Chondrocyte (in vitro differentiated cells): ENCODE data around the gene RAP1A. TPM values are rescaled to one million over a fixed set of nuclear protein-coding genes. Genes with fewer than 3 reads are reported as not detected.

Source experiments
- DNase-seq: peaks from one replicate; pipeline ENCODE4 v3.0.0; 2021; ENCODE audit warnings: mixed read lengths, low spot score
- H3K27ac Mint-ChIP-seq: one replicate; pipeline ENCODE4 v1.8.0; 2021; ENCODE audit warnings: mild to moderate bottlenecking, moderate library complexity, mixed read lengths; ENCODE audit not compliant: unreplicated experiment
- H3K27me3 Mint-ChIP-seq: 2 replicates; pipeline ENCODE4 v1.8.0; 2021; ENCODE audit warnings: low read depth, mixed read lengths
- H3K36me3 Mint-ChIP-seq: 2 replicates; pipeline ENCODE4 v1.8.0; 2021; ENCODE audit warnings: low read depth, mixed read lengths
- H3K4me1 Mint-ChIP-seq: 2 replicates; pipeline ENCODE4 v1.8.0; 2021; ENCODE audit warnings: low read depth, mild to moderate bottlenecking, mixed read lengths
- H3K4me3 Mint-ChIP-seq: one replicate; pipeline ENCODE4 v1.8.0; 2021; ENCODE audit warnings: mild to moderate bottlenecking, moderate library complexity, mixed read lengths; ENCODE audit not compliant: unreplicated experiment
- H3K9me3 Mint-ChIP-seq: 2 replicates; pipeline ENCODE4 v1.8.0; 2021; ENCODE audit warnings: low read depth, mixed read lengths
- total RNA-seq: library from RNA; stranded (reverse); gene quantifications from 3 replicates; pipeline ENCODE4 v1.2.1, GENCODE V29; 2021
- TF ChIP-seq, protein P1 (sequence below): fragments of 200-600 bp; sonication (generic); IDR thresholded peaks from 2 replicates; pipeline ENCODE4 v1.5.0; 2021; ENCODE audit warnings: antibody characterized with exemption, mild to moderate bottlenecking, moderate library complexity

Gene RAP1A
- total RNA-seq, 1 donor from 2014 or later: 60.5 TPM

DNA sequence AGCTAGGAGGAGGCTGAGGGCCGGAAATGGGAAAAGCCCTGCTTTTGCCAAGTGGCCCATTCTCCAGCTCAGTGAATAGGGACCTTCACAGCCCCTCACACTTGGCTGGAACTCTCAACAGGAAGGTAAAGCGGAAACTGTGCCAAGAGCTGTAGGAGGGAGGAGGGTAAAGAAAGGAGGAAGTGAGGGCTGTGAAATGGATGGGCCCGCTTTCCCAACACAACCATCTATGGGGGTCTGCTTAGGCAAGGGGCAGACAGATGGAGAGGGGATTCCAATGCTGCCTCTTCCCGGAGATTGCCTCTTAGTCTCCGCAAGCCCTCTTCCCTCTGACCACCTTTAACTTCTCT, 114.4 kb downstream of the RAP1A start:
- peak overlapping the region; percentile 74 for H3K27ac Mint-ChIP-seq
- no peak overlapping the region for H3K4me3 Mint-ChIP-seq
- H3K27me3 Mint-ChIP-seq: no peaks in the 10 kb centered on the region
- H3K9me3 Mint-ChIP-seq: no peaks in the 10 kb centered on the region
- no peaks in the 10 kb centered on the region for H3K36me3 Mint-ChIP-seq
- DNase-seq: no peak
- TF ChIP-seq, protein P1, sequence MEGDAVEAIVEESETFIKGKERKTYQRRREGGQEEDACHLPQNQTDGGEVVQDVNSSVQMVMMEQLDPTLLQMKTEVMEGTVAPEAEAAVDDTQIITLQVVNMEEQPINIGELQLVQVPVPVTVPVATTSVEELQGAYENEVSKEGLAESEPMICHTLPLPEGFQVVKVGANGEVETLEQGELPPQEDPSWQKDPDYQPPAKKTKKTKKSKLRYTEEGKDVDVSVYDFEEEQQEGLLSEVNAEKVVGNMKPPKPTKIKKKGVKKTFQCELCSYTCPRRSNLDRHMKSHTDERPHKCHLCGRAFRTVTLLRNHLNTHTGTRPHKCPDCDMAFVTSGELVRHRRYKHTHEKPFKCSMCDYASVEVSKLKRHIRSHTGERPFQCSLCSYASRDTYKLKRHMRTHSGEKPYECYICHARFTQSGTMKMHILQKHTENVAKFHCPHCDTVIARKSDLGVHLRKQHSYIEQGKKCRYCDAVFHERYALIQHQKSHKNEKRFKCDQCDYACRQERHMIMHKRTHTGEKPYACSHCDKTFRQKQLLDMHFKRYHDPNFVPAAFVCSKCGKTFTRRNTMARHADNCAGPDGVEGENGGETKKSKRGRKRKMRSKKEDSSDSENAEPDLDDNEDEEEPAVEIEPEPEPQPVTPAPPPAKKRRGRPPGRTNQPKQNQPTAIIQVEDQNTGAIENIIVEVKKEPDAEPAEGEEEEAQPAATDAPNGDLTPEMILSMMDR: no peak
- peaks cover 3% of the 10 kb centered on the region for H3K4me1 Mint-ChIP-seq

DNA sequence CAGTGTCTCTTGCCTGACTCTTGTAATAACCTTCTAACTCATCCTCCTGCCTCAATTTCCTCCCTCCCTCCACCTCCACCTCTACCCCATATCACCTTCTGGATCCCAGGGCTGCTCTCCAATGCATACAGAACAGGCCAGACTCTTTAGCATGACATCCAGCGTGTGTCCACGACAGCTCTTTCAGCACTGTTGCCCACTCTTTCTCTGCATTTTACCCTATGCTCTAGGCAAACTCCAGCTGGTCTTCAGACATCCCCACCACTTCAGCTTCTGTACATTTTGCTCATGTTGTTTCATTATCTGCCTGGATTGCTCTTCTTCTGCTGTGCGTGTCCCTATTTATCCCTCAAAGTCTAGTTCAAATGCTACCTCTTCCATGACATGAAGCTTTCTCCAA, 114.8 kb downstream of the RAP1A start:
- Mint-ChIP-seq H3K9me3 (no peaks in the 10 kb centered on the region), H3K4me1 (peaks cover 3% of the 10 kb centered on the region), H3K36me3 (no peaks in the 10 kb centered on the region), H3K4me3 (no peak overlapping the region), H3K27me3 (no peaks in the 10 kb centered on the region), H3K27ac (no peak overlapping the region)
- TF ChIP-seq, protein P1: no peak
- no peak for DNase-seq

DNA sequence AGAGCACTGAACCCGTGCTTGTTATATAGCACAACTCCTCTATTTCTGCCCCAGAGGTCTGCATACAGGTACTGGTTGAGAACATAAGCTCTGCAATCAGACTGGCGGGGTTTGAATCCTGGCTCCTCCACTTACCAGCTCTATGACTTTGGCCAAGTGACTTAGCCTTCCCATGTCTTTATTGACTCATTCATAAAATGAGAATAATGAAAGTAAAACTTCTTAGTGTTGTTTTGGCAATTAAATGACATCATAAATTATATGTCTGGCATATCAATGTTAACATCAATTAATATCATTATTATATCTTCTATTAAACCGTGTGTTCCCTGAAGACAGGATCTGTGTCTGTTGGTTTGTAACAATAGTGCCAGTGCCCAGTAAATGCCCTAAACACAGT, 115.3 kb downstream of the RAP1A start:
- TF ChIP-seq, protein P1: no peak
- H3K4me1 Mint-ChIP-seq: peaks cover 5% of the 10 kb centered on the region
- no peak for DNase-seq
- no peaks in the 10 kb centered on the region for H3K9me3 Mint-ChIP-seq
- no peak overlapping the region for H3K27ac Mint-ChIP-seq
- no peaks in the 10 kb centered on the region for H3K36me3 Mint-ChIP-seq
- H3K27me3 Mint-ChIP-seq: no peaks in the 10 kb centered on the region
- H3K4me3 Mint-ChIP-seq: no peak overlapping the region

DNA sequence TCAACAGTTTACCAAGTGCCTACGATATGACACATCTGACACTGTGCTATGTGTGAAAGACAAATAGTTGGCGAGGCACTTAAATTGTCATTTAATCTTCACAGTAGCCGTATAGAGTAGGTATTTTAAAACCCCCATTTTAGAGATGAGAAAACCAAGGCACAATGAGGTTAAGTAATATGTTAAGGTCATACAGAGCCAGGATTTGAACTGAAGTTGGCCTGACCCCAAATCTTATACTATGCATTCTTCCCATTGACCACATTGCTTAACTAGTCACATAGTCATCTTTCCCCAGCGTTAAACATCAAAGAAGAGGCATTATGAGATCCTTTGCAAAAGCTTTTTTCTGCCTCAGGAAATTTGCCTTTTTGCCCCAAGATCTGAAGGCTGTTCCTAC, 115.7 kb downstream of the RAP1A start:
- Mint-ChIP-seq H3K27ac (no peak overlapping the region), H3K27me3 (no peaks in the 10 kb centered on the region), H3K9me3 (no peaks in the 10 kb centered on the region), H3K36me3 (no peaks in the 10 kb centered on the region), H3K4me1 (peaks cover 7% of the 10 kb centered on the region), H3K4me3 (no peak overlapping the region)
- TF ChIP-seq, protein P1: no peak
- no peak for DNase-seq

DNA sequence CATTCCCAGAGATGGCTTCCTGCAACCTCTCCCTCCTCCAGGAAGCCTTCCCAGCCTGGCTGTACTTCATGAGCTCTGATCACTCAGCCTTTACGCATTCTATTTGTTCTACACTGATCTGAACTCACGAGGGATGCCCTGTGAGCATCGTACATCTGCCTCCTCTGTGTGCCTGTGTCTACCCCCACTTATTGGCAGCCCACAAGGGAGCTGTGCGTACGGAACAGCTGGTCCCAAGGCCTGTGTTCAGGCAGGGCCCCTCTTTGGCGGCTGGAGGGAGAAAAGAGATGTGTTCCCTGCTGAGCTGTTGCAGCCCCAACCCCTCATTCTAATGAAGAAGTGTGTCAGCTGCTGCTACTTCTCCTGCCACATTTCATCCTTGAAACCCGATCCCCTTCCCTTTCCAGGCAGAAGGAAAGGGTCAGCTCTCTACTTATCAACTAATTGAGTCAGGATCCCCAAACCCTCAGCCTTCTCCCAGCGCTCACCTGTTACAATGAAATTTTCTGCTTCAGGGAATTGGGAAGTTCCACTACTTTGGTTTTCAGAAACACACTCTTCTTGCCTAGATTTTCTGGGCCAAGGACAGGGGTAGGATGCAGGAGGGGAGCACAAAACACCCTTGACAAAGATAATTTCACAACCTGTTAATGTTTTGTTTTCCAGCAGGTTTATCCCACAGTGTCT, 116.4 kb downstream of the RAP1A start:
- Mint-ChIP-seq H3K9me3 (no peaks in the 10 kb centered on the region), H3K4me3 (no peak overlapping the region), H3K27ac (no peak overlapping the region), H3K36me3 (no peaks in the 10 kb centered on the region), H3K4me1 (peaks cover 11% of the 10 kb centered on the region), H3K27me3 (no peaks in the 10 kb centered on the region)
- DNase-seq: no peak
- TF ChIP-seq, protein P1: no peak
